ENCODE measurements around the gene ATG16L1.

The ATG16L1 gene

DNA sequence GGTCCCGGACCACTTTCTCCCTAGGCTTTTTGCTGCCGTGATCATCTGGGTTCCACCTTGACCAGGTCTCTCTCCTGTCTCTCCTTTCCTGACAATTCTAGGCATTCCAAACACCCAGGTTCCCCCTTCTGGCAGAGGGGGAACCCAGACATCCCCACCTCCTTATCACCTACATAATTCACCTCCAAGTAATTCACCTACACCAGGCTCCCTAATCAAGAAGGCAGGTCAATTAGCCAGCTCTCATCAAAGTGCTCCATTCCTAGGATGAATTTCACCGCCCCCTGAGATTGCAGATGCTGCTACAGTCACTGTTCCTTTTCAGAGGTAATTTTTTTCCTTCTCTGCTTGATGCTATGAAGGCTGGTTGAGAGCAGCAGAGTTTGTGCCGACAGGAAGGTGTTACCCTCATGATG lies 42.3 kb upstream of the ATG16L1 start:
- intact Hi-C loops (cut with DNase I; ENCODE audit: low total_unique reads), result no loop called here
- no peaks in the 10 kb centered on the region for H3K36me3 ChIP-seq
- DNase-seq, result no peak
- H3K9me3 ChIP-seq, result no peaks in the 10 kb centered on the region
- H3K4me3 ChIP-seq, result no peak overlapping the region
- peak overlapping the region in 1 of 2 donors; percentile 17 for H3K27ac ChIP-seq
- TF ChIP-seq, protein P1, sequence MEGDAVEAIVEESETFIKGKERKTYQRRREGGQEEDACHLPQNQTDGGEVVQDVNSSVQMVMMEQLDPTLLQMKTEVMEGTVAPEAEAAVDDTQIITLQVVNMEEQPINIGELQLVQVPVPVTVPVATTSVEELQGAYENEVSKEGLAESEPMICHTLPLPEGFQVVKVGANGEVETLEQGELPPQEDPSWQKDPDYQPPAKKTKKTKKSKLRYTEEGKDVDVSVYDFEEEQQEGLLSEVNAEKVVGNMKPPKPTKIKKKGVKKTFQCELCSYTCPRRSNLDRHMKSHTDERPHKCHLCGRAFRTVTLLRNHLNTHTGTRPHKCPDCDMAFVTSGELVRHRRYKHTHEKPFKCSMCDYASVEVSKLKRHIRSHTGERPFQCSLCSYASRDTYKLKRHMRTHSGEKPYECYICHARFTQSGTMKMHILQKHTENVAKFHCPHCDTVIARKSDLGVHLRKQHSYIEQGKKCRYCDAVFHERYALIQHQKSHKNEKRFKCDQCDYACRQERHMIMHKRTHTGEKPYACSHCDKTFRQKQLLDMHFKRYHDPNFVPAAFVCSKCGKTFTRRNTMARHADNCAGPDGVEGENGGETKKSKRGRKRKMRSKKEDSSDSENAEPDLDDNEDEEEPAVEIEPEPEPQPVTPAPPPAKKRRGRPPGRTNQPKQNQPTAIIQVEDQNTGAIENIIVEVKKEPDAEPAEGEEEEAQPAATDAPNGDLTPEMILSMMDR (IDR thresholded peaks at IDR 0.05), result no peak
- no peaks in the 10 kb centered on the region for H3K27me3 ChIP-seq
- peaks cover 0 to 40% (median 19%) of the 10 kb centered on the region in 4 donors for H3K4me1 ChIP-seq

DNA sequence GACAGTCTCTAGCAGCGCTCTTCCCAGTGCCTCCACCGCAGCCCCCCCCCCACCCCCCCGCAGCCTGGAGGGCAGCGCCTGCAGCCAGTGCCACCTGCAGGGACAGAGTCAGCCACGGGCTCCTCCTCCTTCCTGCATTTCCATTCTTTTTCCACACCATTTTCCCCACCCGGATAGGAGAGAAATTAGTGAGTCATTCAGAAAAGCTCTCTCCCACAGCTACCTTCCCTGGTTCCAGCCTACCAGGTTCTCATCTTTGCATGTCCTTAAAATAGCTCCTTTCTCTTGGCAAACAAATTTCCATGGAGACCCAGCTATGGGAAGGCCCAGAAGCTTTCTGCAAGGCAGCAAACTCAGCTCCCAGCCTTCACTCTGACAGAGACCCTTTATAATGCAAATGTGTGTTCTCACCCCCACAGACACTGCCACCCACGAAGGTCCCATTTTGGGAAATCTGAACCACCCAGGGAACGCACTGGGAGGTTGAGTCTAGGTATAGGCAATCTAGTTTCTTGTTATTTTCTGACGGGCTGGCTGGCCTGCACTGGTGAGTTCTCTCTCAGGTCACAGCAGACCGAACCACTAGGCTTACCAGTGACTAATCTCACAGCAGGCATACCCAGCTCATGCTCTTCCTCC lies 41.8 kb upstream of the ATG16L1 start:
- Histone ChIP-seq H3K4me1 (peaks cover 0 to 40% (median 19%) of the 10 kb centered on the region in 4 donors), H3K4me3 (no peak overlapping the region), H3K27ac (peak overlapping the region in 1 of 2 donors; percentile 17), H3K9me3 (no peaks in the 10 kb centered on the region), H3K27me3 (no peaks in the 10 kb centered on the region), H3K36me3 (no peaks in the 10 kb centered on the region)
- DNase-seq, result no peak
- TF ChIP-seq, protein P1 (IDR thresholded peaks at IDR 0.05), result no peak
- intact Hi-C loops (cut with DNase I; ENCODE audit: low total_unique reads), result no loop called here

DNA sequence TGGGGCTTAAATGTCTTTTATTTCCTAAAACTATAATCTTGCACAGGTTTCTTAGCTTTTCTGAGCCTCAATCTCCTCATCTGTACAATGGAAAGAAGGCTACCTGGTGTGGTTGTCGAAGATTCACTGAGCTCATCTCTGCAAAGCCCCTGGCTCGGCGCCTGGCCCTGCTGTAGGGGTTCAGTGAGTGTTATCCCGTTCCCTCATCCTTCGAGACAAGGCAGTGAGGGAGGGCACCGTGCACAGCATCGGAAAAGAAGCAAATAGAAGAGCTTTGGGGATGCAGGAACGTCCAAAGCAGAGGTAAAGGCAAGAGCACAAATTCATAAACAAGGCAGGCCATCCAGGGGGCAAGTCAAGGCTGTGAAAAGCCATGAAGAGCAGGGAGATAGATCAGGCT lies 41.2 kb upstream of the ATG16L1 start:
- no peak for DNase-seq
- TF ChIP-seq, protein P1 (IDR thresholded peaks at IDR 0.05), result no peak
- Histone ChIP-seq H3K27ac (peak overlapping the region in 1 of 2 donors; percentile 69), H3K27me3 (no peaks in the 10 kb centered on the region), H3K36me3 (no peaks in the 10 kb centered on the region), H3K4me3 (no peak overlapping the region), H3K4me1 (peaks cover 0 to 40% (median 19%) of the 10 kb centered on the region in 4 donors), H3K9me3 (no peaks in the 10 kb centered on the region)
- intact Hi-C loops (cut with DNase I; ENCODE audit: low total_unique reads), result no loop called here

DNA sequence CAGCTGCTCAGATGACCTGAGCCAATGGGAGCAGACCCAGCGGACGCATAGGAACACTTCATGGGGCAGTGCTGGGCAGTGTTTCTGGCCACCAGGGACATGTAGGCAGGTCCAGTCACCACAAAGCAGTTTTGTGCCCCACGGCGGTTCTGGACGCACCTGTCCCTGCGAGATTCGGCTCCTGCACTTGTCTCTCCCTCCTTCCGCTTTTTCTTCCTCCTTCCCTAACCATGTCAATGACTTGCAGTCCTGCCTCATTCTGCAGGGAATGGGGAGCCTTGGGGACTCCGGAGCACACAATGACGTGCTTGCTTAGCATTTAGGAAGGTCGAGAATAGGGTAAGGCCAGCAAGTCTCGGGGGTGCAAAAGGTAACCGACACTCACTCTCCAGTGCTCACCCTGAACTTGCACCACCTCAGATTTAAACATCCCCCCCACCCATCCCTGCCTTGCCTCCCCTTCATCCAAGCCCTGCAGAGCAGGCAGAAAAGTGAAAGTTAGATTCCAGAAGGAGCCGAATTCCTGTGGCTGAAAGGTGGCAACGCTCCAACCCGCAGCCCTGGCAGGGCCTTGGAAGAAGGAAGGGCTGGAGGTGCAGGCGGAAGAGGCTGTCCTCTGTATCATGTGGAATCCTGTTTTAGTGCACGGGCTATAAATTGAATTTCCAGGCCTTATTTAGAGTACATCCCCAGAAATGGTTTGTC lies 40.5 kb upstream of the ATG16L1 start:
- Histone ChIP-seq H3K4me1 (peaks cover 0 to 40% (median 19%) of the 10 kb centered on the region in 4 donors), H3K27ac (peak overlapping the region; percentile 40 to 69), H3K27me3 (no peaks in the 10 kb centered on the region), H3K9me3 (no peaks in the 10 kb centered on the region), H3K36me3 (no peaks in the 10 kb centered on the region), H3K4me3 (peak overlapping the region; percentile 31 to 35)
- intact Hi-C loops (cut with DNase I; ENCODE audit: low total_unique reads), result no loop called here
- peak; percentile 58 to 86 for DNase-seq
- TF ChIP-seq, protein P1 (IDR thresholded peaks at IDR 0.05), result no peak

DNA sequence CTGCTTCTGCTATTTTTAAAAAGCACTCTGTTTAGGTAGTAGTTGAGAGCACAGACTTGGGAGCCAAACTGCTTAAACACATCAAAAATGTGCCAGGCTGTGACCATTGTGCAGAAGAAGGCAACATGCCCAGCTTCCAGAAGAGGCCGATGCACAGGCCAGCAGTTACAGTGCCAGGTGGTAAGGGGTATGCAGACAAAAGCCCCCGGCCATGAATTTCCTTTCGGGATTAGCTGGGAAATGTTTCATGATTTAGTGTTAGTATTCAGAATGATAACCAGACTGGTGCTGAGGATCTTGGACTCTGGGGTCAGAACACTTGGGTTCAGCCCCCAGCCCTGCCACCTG lies 40.0 kb upstream of the ATG16L1 start:
- H3K36me3 ChIP-seq, result no peaks in the 10 kb centered on the region
- no peaks in the 10 kb centered on the region for H3K27me3 ChIP-seq
- TF ChIP-seq, protein P1 (IDR thresholded peaks at IDR 0.05), result no peak
- DNase-seq, result no peak
- peaks cover 0 to 40% (median 19%) of the 10 kb centered on the region in 4 donors for H3K4me1 ChIP-seq
- H3K4me3 ChIP-seq, result peak overlapping the region; percentile 31 to 35
- H3K9me3 ChIP-seq, result no peaks in the 10 kb centered on the region
- intact Hi-C loops (cut with DNase I; ENCODE audit: low total_unique reads), result no loop called here
- peak overlapping the region; percentile 40 to 69 for H3K27ac ChIP-seq

Measured in tibial artery (tissue), 4 donors.